Nephron (organoid): Measurements from ENCODE around the gene EFNB2.

Experiments used
- H3K27ac Mint-ChIP-seq, 3 experiments: 2 replicates each; pipeline ENCODE4 v1.8.0; 2020; ENCODE audit warnings: mixed read lengths in 3 of 3, mild to moderate bottlenecking in 2 of 3, moderate library complexity in 1 of 3
- H3K27me3 Mint-ChIP-seq: 2 replicates; pipeline ENCODE4 v1.8.0; 2021; ENCODE audit warnings: low read depth, mild to moderate bottlenecking, moderate library complexity, mixed read lengths
- H3K36me3 Mint-ChIP-seq: 2 replicates; pipeline ENCODE4 v1.8.0; 2020; ENCODE audit warnings: low read depth, mixed read lengths
- H3K4me1 Mint-ChIP-seq: 2 replicates; pipeline ENCODE4 v1.8.0; 2020; ENCODE audit warnings: mixed read lengths
- H3K4me3 Mint-ChIP-seq, 3 experiments: 2 replicates each; pipeline ENCODE4 v1.8.0; 2020; ENCODE audit warnings: mild to moderate bottlenecking in 3 of 3, mixed read lengths in 3 of 3, moderate library complexity in 2 of 3
- H3K9me3 Mint-ChIP-seq: 2 replicates; pipeline ENCODE4 v1.8.0; 2020; ENCODE audit warnings: mixed read lengths
- CTCF ChIP-seq, 3 experiments: fragments of 200-600 bp; sonication (generic); IDR thresholded peaks; one replicate each; pipeline ENCODE4 v1.5.0; 2021; ENCODE audit warnings: antibody characterized with exemption in 3 of 3; ENCODE audit not compliant: unreplicated experiment in 3 of 3

Gene EFNB2

GRCh38 chr13:106475852-106476251, 59.6 kb downstream of the EFNB2 start:
- no peaks in the 10 kb centered on the region for H3K36me3 Mint-ChIP-seq
- no peaks in the 10 kb centered on the region for H3K9me3 Mint-ChIP-seq
- H3K27me3 Mint-ChIP-seq, result peaks cover 10% of the 10 kb centered on the region
- H3K4me1 Mint-ChIP-seq, result peaks cover 26% of the 10 kb centered on the region
- no peak for TF ChIP-seq CTCF (IDR thresholded peaks at IDR 0.05; ENCODE audit: unreplicated experiment in 3 of 3)
- no peak overlapping the region for H3K4me3 Mint-ChIP-seq
- peak overlapping the region in 2 of 3 experiments; percentile 41 to 51 for H3K27ac Mint-ChIP-seq

DNA sequence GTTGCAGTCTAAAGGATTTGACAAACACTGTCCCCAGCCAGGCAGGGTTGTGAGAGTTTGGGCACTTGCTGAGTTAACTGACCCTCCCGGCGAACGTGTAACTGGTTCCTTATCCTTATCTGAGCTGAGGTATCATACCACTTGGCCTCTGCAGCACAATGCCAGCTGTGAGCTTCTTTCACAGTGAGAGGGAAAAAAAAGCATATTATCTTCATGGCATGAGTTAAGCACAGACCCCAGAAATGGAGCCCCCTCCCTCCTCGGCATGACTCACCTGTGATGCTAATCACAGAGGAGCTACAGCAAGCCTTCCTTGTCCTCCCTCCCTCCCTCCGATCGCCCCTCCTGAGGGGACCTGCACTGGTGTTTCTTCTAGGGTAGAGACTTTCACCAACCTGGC, 60.5 kb downstream of the EFNB2 start:
- Mint-ChIP-seq H3K36me3 (no peaks in the 10 kb centered on the region), H3K4me1 (peaks cover 16% of the 10 kb centered on the region), H3K4me3 (no peak overlapping the region), H3K27ac (no peak overlapping the region), H3K9me3 (no peaks in the 10 kb centered on the region), H3K27me3 (peaks cover 10% of the 10 kb centered on the region)
- TF ChIP-seq CTCF (IDR thresholded peaks at IDR 0.05; ENCODE audit: unreplicated experiment in 3 of 3), result no peak

DNA sequence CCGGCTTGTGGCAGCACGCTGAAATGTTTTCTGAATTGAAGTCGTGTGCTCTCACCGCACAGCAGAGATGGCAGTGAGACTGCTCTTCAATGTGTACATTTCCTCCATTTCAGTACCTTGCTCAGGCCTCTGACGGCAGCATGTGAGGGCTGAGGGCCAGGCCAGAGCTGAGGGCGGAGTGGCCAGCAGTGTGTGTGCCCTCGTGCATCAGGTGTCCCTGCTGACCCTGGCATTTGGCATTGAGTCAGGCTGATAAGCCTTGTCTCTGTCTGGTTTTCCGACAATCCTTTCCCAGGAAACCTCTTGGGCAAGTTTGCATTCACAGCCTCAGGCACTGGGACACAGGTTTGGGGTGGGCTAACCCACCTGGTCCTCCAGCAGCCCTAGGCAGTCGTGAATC, 62.3 kb downstream of the EFNB2 start:
- Mint-ChIP-seq H3K27me3 (peaks cover 10% of the 10 kb centered on the region), H3K36me3 (no peaks in the 10 kb centered on the region), H3K27ac (no peak overlapping the region), H3K9me3 (no peaks in the 10 kb centered on the region), H3K4me1 (peaks cover 14% of the 10 kb centered on the region), H3K4me3 (no peak overlapping the region)
- TF ChIP-seq CTCF (IDR thresholded peaks at IDR 0.05; ENCODE audit: unreplicated experiment in 3 of 3), result no peak

DNA sequence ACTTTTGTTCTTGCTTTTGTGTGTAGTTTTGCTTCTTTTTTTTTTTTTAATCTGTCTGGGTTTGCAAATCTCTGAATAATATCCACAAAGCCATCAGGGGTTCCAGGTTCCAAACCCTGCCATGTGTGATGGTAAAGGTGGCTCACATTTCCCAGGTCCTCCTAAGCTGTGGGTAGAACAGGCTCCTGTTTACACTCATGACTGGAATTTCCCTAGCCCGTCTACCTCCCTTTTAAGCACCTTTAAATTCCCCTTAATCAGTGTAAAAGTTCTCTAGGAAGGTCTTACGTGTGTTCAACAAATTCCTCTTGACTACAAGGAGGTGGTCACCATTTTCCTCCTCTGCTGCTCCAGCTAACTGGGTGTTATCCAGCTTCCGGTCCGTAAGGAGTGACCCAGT, 62.8 kb downstream of the EFNB2 start:
- Mint-ChIP-seq H3K4me3 (no peak overlapping the region), H3K9me3 (no peaks in the 10 kb centered on the region), H3K36me3 (no peaks in the 10 kb centered on the region), H3K4me1 (peaks cover 14% of the 10 kb centered on the region), H3K27me3 (peaks cover 12% of the 10 kb centered on the region), H3K27ac (no peak overlapping the region)
- TF ChIP-seq CTCF (IDR thresholded peaks at IDR 0.05; ENCODE audit: unreplicated experiment in 3 of 3), result no peak

GRCh38 chr13:106471957-106472543, 63.4 kb downstream of the EFNB2 start:
- Mint-ChIP-seq H3K36me3 (no peaks in the 10 kb centered on the region), H3K9me3 (no peaks in the 10 kb centered on the region), H3K27me3 (peaks cover 15% of the 10 kb centered on the region), H3K4me3 (peak overlapping the region; percentile 26 to 53 (median 45)), H3K4me1 (peaks cover 14% of the 10 kb centered on the region), H3K27ac (peak overlapping the region in 1 of 3 experiments; percentile 34)
- TF ChIP-seq CTCF (IDR thresholded peaks at IDR 0.05; ENCODE audit: unreplicated experiment in 3 of 3), result no peak

DNA sequence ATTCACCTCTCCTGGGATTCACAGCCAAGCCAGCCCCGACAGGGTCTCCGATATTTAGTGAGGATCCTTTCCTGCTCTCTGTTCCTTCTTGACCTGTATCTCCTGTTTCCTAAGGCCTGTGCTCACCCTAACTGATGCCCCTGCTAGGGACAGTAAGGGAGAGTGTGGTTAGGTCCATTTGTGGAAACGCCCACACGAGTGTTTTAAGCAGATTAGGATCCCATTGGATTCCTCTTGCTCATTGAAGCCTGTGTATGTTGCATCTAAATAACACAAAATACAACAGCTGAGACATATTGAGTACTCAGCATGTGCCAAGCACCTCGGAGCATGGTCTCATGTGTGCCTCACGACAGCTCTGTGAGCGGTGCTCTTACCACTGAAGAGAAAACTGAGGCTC, 64.9 kb downstream of the EFNB2 start:
- Mint-ChIP-seq H3K4me3 (no peak overlapping the region), H3K36me3 (peaks cover 3% of the 10 kb centered on the region), H3K9me3 (no peaks in the 10 kb centered on the region), H3K4me1 (peaks cover 6% of the 10 kb centered on the region), H3K27ac (no peak overlapping the region), H3K27me3 (peaks cover 21% of the 10 kb centered on the region)
- no peak for TF ChIP-seq CTCF (IDR thresholded peaks at IDR 0.05; ENCODE audit: unreplicated experiment in 3 of 3)
